Measurements from ENCODE around the gene GLDC.
"Not testable (repeated sequence)": the region's sequence is repeated elsewhere in the genome, so short reads cannot be mapped to it uniquely, and the experiment has no call there.

The GLDC gene

DNA sequence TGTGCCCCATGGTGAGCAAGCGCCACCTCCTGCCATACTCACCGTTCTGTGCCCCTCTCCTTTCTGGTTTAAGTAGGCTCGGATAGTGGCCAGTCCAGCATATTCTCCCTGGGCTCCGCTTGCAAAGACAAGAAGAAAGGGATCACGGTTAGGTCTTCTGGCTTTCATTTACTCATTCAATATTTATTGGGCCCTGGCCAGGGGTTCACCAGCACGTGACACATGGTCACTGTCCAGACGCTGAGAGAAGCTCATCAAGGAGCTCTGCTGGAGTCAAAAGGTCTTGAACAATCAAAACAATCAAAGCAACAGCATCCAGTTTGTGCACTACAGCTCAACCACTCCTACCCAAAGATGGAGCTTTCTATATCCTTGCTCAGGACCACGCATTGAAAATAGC, 80.2 kb downstream of the GLDC start:
- DNase-seq (ENCODE audit: low spot score) = no peak

DNA sequence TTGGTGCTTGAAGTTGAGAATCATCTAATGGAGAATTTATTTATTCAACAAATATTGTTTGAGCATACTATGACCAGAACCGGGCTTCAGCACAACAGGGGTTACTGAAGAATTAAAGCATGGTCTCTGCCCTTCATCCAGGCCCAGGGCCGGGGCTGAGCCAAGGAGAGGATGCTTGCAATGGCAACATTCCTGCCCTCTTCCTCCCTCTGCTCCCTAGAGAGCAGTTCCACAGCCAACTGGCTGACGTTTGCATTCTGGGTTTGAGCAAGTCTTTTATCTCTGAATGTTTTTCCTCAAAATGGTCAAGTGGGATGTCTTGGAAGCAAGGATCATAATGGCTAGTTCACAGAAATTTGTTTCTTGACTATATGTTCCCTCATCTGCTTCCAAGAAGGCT, 80.7 kb downstream of the GLDC start:
- DNase-seq (ENCODE audit: low spot score) = no peak

GRCh38 chr9:6564360-6564759, 81.2 kb downstream of the GLDC start:
- DNase-seq (ENCODE audit: low spot score) = no peak

DNA sequence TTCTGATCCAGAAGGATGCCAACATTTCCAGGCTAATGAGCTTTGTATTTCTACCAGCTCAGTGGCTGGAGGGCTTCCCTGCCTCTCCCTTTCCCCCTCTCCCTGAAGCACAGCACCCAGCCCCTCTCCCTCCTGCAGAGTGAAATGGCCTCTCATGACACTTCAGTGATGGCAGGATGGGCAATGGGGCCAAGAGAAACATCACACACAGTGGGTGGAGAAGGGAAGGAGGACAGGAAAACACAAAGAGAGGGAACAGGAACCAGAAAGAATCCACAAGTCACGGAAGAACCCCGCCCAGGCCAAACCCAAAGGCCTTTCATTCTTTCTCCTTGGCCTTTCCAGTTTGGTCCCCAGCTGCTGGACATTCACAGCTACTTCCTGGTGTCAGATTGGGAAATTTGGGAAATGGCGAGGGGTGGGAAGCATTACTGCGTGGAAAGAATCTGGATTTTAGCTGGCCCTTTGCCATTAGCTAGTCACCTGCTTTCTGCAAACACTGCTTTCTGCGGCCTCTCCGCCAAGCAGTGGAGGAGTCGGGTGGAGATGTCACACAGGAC, 82.6 kb downstream of the GLDC start:
- no peak for DNase-seq (ENCODE audit: low spot score)

GRCh38 chr9:6562201-6562600, 83.3 kb downstream of the GLDC start:
- DNase-seq (ENCODE audit: low spot score) = no peak

DNA sequence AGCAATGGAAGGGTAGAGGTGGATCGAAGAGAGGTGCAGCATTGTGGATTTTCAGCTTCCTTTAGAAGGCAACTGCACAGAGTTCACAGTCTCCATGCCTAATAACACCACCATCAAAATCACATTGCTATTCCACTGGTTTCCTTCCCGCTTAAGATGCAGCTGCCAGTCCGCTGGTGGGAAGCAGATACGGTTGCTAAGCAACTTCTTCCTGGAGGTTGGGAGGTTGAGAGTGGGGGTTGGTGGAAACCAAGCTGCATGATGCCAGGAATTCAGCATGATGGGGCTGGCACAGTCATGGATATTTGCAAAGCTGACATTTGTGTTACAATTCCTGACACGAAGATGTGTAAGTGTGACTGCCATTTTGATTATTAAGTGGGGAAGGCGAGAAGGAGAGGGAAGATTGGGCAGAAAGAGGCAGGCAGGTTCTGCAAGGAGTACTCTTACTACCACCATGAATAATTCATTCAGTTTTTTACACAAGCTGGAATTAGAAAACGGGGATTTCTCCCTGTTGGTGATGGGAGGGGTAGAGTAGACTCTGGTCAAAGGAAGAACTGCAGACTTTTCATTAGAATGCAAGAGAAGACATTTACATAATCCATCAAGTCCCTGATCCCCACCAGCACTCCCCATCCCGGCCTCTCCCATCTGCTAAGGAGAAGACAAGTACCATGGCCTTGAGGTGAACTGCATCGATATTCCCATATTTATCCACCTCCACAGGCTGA, 87.5 kb downstream of the GLDC start:
- DNase-seq (ENCODE audit: low spot score) = no peak

GRCh38 chr9:6553866-6554265, 91.7 kb downstream of the GLDC start:
- DNase-seq (ENCODE audit: low spot score) = no peak

GRCh38 chr9:6552498-6553121, 92.9 kb downstream of the GLDC start:
- no peak for DNase-seq (ENCODE audit: low spot score)

GRCh38 chr9:6552033-6552432, 93.5 kb downstream of the GLDC start:
- no peak for DNase-seq (ENCODE audit: low spot score)

DNA sequence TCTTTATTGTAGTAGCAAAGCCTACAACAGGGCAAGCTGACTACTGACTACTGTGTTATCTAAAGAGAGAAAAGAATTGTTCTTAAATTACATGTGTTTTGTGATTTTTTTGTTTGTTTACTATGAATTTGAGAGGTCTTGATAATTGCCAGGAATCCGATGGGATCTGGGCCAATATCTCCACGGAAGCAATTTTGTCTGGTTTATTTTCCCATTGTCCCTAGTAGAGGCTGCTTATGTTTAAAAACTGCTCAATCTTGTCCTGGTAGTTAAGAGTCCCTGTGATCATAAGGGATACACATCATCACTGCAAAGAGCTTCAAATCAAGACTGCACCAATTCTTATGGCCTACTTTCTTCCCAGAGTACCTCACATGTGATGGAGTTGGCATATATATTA, 94.4 kb downstream of the GLDC start:
- DNase-seq (ENCODE audit: low spot score) = no peak

GRCh38 chr9:6549106-6549800, 96.3 kb downstream of the GLDC start:
- DNase-seq (ENCODE audit: low spot score) = no peak

GRCh38 chr9:6545017-6545691, 100.4 kb downstream of the GLDC start:
- no peak for DNase-seq (ENCODE audit: low spot score)

DNA sequence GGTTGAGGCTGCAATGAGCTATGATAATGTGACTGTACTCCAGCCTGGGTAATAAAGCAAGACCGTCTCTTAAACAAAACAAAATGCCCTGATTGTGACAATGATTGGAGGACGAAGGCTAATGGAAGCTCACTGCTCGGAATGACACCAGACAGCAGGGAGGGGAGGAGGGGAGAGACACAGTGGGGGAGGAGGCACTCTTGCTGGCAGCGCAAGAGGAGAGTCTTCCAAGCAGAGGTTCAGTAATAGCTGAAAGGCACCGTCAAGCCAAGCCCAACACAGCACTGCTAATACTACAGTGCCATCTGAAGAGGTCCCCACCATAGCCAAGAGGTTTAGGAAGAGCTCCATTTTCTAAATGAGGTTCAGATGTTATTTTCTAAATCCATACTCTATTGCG, 102.3 kb downstream of the GLDC start:
- no peak for DNase-seq (ENCODE audit: low spot score)

GRCh38 chr9:6542617-6543016, 102.9 kb downstream of the GLDC start:
- not testable (repeated sequence) for DNase-seq (ENCODE audit: low spot score)

DNA sequence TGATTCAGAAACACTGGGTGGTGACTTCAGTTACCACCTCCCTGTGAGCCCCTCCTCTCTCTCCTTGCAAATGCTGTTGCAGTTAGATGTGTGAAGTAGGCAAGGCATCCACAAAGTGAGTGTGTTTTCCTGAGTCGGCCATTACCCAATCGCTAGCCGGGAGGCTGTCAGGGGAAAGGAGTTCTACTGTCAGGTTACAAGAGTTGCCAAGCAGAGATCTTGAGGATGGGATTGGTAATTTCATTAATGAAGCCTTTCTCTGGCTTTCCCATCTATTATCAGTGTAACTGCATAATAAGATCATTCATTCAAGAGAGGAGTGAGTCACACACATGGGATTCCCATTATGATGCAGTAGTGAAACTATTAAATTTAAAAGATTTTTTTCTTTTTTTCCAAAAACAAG, 106.9 kb downstream of the GLDC start:
- DNase-seq (ENCODE audit: low spot score) = no peak

DNA sequence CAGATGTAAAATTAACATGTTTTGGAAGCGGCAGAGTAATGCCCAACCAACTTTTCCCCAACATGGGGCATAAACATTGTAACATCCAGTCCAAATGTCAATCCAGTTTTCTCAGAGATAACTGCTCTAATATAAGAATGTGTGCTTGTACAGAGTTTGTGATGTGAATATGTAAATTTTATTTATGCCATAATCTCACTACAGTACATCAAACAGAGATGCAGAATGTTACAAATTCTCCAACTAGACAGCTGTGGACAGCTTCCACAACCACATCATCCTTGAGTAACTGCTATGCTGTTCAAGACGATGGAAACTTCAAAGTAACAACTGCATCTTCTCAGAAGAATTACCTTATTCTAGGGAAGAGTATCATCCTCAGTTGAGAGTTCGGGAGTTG, 109.9 kb downstream of the GLDC start:
- DNase-seq (ENCODE audit: low spot score) = no peak

- no peak for DNase-seq (ENCODE audit: low spot score)
These were observed 120.0 kb downstream of the GLDC start for GRCh38 chr9:6525326-6526045.

DNA sequence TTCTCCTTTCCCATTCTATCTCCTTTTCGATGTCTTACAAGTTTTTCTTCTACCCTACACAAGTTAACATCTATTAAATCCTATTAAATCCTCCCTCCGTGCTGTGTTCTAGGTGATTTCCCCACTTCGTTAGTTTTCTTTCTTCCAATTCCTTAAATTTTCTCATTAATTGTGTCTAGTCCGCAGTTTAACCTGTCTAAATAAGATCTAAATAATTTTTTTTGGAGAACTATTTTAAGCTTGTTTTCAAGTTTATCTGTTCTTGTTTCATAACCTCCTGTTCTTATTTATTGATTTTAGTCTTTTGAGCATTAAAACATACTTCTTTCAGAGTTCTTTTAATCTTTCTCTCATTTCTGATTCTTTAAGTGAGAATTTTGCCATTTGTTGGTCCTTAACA, 123.3 kb downstream of the GLDC start:
- no peak for DNase-seq (ENCODE audit: low spot score)

GRCh38 chr9:6512085-6512657, 133.4 kb downstream of the GLDC start:
- no peak for DNase-seq (ENCODE audit: low spot score)

DNA sequence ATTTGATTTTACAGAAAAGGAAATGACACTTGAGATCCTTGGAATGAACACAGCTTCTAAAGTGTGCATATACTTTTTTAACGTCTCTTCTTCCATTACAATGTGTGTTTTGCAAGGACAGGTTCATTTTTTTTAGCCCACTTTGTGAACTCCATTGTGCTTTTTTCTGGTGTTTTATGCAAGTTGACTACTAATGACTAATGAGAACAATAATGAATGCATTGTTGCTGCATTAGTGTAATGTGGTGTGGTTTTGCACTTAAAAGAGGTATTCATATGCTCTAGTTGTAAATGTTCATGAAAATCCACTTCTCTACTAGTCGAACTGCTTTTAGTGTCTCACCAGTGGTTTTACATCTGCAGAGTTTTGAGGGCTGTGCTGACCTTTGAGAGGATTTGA, 139.0 kb downstream of the GLDC start:
- DNase-seq (ENCODE audit: low spot score) = no peak

DNA sequence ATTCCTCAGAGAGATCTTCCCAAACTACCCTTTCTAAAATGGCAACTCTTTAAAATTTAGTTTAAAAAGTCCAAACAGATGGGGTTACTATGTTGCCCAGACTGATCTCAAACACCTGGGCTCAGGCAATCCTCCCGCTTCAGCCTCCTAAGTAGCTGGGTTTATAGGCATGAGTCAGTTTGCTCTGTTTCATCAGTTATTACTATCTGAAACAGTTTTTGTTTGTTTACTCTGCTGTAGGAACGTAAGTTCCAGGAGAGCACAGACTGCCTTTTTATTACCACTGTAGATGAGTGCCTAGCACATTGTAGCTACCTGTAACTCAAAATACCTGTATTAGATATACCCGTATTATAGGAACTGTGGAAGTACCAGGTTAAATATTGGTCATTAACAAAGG, 143.1 kb downstream of the GLDC start:
- DNase-seq (ENCODE audit: low spot score) = no peak

Data from NAMALWA (cell line).